ENCODE results near the gene SF1. TPM values are rescaled to one million over a fixed set of nuclear protein-coding genes. Genes with fewer than 3 reads are reported as not detected.

The SF1 gene
- total and polyA plus RNA-seq, 9 of the 15 experiments (the other 6 are each of a cell fraction or from before 2014, with no cell fraction given), result 13.1 to 334 (median 111) TPM

GRCh38 chr11:64778473-64779298 is at the start of gene SF1 (continued):
- TF ChIP-seq, protein P1, sequence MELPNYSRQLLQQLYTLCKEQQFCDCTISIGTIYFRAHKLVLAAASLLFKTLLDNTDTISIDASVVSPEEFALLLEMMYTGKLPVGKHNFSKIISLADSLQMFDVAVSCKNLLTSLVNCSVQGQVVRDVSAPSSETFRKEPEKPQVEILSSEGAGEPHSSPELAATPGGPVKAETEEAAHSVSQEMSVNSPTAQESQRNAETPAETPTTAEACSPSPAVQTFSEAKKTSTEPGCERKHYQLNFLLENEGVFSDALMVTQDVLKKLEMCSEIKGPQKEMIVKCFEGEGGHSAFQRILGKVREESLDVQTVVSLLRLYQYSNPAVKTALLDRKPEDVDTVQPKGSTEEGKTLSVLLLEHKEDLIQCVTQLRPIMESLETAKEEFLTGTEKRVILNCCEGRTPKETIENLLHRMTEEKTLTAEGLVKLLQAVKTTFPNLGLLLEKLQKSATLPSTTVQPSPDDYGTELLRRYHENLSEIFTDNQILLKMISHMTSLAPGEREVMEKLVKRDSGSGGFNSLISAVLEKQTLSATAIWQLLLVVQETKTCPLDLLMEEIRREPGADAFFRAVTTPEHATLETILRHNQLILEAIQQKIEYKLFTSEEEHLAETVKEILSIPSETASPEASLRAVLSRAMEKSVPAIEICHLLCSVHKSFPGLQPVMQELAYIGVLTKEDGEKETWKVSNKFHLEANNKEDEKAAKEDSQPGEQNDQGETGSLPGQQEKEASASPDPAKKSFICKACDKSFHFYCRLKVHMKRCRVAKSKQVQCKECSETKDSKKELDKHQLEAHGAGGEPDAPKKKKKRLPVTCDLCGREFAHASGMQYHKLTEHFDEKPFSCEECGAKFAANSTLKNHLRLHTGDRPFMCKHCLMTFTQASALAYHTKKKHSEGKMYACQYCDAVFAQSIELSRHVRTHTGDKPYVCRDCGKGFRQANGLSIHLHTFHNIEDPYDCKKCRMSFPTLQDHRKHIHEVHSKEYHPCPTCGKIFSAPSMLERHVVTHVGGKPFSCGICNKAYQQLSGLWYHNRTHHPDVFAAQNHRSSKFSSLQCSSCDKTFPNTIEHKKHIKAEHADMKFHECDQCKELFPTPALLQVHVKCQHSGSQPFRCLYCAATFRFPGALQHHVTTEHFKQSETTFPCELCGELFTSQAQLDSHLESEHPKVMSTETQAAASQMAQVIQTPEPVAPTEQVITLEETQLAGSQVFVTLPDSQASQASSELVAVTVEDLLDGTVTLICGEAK (IDR thresholded peaks at IDR 0.05), result peak; percentile 77
- TF ChIP-seq, protein P1 (CRISPR knock-in tag; IDR thresholded peaks at IDR 0.05), result no peak
- TF ChIP-seq CSDE1 (IDR thresholded peaks at IDR 0.05) (peak in 1 of 2 experiments; percentile 96; a peak in 2 of 4 replicates), MXI1 (IDR thresholded peaks at IDR 0.05; ENCODE audit: low read depth, low read length) (peak; percentile 59; the same call in 1 of the 2 replicates), JUND (IDR thresholded peaks at IDR 0.05; ENCODE audit: borderline replicate concordance, low read depth, low read length) (peak; percentile 88), JUND (tag; IDR thresholded peaks at IDR 0.05; ENCODE audit: borderline replicate concordance, low read depth, low read length) (peak; percentile 79; the same call in 1 of the 3 replicates), FOXM1 (IDR thresholded peaks at IDR 0.05; ENCODE audit: low read depth) (no peak; the same call in 1 of the 2 replicates), FOXM1 (CRISPR knock-in tag; IDR thresholded peaks at IDR 0.05; ENCODE audit: low read depth) (no peak), CREM (IDR thresholded peaks at IDR 0.05; ENCODE audit: low read depth) (peak; percentile 86), RFX1 (IDR thresholded peaks at IDR 0.05) (peak; percentile 100), HNRNPK (IDR thresholded peaks at IDR 0.05; ENCODE audit: low read depth, low read length, poor library complexity, severe bottlenecking) (no peak)
- TF ChIP-seq, protein P2, sequence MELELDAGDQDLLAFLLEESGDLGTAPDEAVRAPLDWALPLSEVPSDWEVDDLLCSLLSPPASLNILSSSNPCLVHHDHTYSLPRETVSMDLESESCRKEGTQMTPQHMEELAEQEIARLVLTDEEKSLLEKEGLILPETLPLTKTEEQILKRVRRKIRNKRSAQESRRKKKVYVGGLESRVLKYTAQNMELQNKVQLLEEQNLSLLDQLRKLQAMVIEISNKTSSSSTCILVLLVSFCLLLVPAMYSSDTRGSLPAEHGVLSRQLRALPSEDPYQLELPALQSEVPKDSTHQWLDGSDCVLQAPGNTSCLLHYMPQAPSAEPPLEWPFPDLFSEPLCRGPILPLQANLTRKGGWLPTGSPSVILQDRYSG (tag; conservative IDR thresholded peaks at IDR 0.05; ENCODE audit: low read depth), result no peak
- TF ChIP-seq, protein P3, sequence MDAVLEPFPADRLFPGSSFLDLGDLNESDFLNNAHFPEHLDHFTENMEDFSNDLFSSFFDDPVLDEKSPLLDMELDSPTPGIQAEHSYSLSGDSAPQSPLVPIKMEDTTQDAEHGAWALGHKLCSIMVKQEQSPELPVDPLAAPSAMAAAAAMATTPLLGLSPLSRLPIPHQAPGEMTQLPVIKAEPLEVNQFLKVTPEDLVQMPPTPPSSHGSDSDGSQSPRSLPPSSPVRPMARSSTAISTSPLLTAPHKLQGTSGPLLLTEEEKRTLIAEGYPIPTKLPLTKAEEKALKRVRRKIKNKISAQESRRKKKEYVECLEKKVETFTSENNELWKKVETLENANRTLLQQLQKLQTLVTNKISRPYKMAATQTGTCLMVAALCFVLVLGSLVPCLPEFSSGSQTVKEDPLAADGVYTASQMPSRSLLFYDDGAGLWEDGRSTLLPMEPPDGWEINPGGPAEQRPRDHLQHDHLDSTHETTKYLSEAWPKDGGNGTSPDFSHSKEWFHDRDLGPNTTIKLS (IDR thresholded peaks at IDR 0.05; ENCODE audit: borderline replicate concordance, low read depth), result peak; percentile 95
- TF ChIP-seq, protein P4, sequence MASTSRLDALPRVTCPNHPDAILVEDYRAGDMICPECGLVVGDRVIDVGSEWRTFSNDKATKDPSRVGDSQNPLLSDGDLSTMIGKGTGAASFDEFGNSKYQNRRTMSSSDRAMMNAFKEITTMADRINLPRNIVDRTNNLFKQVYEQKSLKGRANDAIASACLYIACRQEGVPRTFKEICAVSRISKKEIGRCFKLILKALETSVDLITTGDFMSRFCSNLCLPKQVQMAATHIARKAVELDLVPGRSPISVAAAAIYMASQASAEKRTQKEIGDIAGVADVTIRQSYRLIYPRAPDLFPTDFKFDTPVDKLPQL (IDR thresholded peaks at IDR 0.05; ENCODE audit: extremely low read depth, insufficient read length), result no peak

All from K562 (cell line).